HT1080 (cell line): ENCODE measurements around the gene GNA15. TPM values are rescaled to one million over a fixed set of nuclear protein-coding genes. Genes with fewer than 3 reads are reported as not detected.
"Not testable (repeated sequence)": the region's sequence is repeated elsewhere in the genome, so short reads cannot be mapped to it uniquely, and the experiment has no call there.

ENCODE experiments used
- DNase-seq: peaks from one replicate; pipeline ENCODE4 v3.0.0-alpha.2; 2015; ENCODE audit warnings: low read depth
- polyA plus RNA-seq, 2 experiments: library from polyadenylated mRNA; depleted of rRNA; stranded (reverse); fragments of >200 nt; gene quantifications; 2 replicates each; pipeline ENCODE4 v1.2.3, GENCODE V29; 2015
- total RNA-seq: library from RNA; depleted of rRNA; stranded (reverse); fragments of >200 nt; shearing (Covaris generic); gene quantifications from 2 replicates; pipeline ENCODE4 v1.2.3, GENCODE V29; 2014; rRNA removed

GNA15 gene, protein sequence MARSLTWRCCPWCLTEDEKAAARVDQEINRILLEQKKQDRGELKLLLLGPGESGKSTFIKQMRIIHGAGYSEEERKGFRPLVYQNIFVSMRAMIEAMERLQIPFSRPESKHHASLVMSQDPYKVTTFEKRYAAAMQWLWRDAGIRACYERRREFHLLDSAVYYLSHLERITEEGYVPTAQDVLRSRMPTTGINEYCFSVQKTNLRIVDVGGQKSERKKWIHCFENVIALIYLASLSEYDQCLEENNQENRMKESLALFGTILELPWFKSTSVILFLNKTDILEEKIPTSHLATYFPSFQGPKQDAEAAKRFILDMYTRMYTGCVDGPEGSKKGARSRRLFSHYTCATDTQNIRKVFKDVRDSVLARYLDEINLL
- total RNA-seq = 0.05 and 0.30 TPM in 2 replicates
- polyA plus RNA-seq (2015; cell fraction: cytosol; rRNA removed) = 0.06 and 0.24 TPM in 2 replicates
- polyA plus RNA-seq (2015; cell fraction: nucleus; rRNA removed) = 0.06 TPM in 1 of 2 replicates, not detected in the other

DNA sequence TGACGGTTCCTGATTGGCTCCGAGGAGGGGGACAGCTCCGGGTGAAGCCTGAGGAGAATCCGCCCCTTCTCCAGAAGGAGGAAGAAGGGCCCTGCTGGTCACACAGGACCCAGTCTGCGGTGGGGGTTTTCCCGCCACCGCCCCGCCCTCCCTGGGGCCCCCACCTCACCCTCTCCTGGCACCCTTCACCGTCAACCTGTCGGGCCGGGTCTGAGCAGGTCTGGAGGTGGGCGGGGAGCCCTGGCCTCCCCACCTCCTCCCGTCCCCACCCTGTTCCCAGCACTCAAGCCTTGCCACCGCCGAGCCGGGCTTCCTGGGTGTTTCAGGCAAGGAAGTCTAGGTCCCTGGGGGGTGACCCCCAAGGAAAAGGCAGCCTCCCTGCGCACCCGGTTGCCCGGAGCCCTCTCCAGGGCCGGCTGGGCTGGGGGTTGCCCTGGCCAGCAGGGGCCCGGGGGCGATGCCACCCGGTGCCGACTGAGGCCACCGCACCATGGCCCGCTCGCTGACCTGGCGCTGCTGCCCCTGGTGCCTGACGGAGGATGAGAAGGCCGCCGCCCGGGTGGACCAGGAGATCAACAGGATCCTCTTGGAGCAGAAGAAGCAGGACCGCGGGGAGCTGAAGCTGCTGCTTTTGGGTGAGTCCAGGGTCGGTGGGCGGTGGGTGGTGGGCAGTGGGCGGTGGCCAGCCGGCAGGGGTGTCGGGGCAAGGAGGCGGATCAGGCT is at the start of gene GNA15:
Gene GNA15, plus strand, starts transcription at position 73 of the 723 bp plus-strand sequence. Its CDS starts 418 bp downstream, at position 491.
- DNase-seq = no peak

DNA sequence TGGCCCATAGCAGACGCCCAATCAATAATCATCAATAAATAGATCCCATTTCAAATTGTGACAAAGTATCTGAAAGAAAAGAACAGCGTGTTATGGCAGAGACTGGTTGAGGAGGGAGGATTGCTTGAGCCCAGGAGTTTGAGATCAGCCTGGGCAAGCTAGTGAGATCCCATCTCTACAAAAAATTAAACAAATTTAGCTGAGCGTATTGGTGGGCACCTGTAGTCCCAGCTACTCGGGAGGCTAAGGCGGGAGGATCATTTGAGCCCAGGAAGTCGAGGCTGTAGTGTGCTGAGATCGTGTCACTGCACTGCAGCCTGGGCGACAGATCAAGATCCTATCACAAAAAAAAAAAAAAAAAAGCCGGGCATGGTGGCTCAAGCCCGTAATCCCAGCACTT is 48.1 kb upstream of the GNA15 start:
- DNase-seq = no peak

DNA sequence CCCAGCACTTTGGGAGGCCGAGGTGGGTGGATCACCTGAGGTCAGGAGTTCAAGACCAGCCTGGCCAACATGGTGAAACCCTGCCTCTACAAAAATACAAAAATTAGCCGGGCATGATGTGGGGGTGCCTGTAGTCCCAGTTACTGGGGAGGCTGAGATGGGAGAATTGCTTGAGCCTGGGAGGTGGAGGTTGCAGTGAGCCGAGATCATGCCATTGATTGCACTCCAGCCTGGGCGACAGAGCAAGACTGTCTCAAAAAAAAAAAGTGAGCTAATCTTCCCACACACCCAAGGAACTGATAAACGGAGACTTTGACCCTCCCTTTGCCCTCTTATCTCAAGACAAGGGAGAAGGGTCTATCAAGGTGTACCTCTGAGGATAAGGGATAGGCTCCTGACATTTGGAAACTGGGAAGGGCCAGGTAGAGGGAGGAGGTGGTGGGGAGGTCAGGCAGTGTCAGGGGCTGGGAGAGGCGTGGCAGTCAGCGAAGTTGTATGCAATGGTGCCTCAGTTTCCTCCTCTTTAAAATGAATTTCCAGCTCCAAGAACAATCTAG is 46.5 kb upstream of the GNA15 start:
- DNase-seq = not testable (repeated sequence)

DNA sequence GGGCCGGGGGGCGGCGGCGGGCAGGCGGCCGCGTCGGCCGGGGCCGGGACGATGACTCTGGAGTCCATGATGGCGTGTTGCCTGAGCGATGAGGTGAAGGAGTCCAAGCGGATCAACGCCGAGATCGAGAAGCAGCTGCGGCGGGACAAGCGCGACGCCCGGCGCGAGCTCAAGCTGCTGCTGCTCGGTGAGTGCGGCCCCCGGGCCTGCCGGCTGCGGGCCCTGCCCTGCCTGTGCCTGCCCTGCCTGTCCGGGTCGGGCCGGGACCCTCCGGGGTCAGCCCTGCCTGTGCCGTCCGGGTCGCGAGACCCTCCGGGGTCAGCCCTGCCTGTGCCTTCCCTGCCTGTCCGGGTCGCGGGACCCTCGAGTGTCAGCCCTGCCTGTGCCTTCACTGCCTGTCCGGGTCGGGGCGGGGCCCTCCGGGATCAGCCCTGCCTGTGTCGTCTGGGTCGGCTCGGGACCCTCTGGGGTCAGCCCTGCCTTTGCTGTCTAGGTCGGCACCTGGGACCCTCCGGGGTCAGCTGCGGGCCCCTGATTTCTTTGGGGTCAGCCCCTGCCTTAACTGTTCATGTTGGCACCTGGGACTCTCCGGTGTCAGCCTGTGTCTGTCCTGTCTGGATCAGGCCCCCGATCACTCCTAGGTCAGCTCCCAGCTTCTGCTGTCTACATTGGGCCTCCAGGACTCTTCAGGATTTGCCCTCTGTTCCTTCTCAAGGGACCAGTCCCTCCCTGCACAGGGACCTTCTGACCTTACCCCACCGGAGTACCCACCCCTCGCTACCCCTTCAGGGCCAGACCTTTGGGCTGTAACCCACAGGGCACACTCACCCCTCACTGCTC is 41.0 kb upstream of the GNA15 start:
- DNase-seq = no peak

DNA sequence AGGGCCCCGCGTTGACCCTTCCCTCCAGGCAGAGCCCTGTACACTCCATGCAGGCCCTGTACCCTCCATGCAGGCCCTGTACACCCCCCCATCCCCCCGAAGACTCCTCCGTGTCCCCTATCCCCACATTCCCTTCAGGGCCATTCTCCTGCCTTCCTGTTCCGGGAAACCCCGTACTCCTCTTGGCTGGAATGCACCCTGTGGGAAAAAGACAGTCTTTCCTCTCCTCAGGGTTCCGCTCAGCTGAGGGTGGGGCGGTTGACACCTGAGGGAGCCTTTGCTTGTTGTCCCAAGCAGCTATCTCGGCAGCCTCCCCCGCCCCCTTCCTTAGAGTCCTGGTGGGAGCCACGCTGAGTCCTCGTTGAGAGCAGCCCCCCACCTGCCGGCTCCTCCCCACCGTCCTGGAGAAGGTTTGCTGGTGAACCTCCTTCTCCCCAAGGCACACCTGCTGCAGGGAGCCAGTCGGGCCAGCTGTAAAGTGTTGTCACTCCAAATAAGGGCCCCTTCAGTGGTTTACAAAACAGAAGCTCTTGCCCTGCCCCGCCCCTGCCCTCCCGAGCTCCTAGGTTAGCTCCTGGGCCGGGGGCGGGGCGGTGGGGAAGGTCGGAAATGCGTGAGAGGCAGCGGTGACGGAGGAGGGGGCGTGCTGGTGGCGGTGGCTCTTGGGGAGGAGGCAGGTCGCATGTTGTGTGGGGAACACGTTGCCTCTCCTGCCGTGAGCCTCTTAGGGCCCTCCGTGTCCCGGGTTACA is 40.2 kb upstream of the GNA15 start:
- no peak for DNase-seq

DNA sequence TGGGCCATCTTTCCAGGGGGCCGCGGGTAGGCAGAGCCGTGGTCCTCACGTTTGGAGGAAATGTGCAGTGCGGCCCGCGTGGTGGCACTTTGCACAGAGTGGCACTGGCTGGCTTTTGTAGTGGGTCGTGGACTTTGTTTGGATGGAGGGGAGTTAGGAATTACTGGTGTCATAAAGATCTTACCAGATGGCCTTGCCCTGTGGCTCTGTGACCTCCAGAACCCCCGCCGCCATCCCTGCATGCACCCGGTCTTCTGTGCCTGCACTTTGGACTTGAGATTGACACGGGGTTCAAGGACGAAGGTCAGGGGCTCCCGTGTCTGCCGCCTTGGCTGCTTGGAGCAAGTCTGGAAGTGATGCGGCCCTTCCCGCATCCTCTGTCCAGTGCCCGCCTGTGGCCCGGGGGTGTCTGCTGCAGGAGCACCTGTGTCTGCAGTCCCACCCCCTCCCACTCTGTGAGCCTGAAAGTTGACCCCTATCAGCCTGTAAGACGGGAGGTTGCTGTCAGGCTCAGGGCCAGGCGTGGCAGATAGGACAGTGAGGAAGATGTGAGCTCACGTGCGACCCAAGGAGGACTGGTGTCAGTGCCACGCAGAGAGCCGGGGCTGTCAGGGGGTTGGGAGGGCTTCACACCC is 39.4 kb upstream of the GNA15 start:
- DNase-seq = no peak

DNA sequence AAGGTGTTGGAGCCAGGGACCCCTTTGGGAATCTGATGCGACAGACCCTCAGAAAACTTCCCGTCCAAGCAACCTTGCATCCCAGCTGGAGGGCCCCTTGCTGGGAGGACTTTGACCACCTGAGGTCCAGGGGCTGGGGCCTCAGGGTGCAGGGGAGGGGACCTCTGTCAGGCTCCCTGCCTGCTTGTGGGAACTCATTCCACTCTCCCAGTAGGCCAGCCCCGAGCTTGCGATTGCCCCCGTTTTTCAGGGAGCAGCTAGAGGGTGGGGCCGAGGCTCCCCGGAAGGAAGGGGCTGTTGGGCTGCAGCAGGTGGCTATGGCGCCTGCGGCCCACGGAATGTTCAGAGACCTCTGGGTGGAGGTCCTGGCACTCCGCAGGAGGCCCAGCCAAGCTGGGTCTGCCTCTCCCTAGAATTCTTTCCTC is 38.9 kb upstream of the GNA15 start:
- no peak for DNase-seq

DNA sequence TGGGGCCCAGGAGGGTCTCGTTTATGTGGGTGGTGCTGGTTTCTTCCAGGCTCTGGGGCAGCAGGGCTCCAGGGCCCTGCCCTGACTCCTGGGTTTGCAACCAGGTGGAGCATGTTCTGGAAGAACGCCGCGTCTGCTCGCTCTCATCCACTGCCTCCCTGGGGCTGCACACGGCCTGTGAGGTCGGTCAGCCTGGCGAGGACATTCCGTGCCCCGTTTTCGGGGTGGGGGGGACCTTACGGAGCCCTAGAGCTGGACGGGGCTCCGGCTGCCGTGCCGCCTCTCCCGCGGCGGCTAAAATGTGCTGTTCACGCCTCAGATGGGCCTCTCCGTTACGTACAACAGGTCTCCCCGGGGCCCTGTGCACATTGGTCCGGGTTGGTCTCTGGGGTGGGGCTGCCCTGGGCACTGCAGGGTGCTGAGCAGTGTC is 38.4 kb upstream of the GNA15 start:
- no peak for DNase-seq

DNA sequence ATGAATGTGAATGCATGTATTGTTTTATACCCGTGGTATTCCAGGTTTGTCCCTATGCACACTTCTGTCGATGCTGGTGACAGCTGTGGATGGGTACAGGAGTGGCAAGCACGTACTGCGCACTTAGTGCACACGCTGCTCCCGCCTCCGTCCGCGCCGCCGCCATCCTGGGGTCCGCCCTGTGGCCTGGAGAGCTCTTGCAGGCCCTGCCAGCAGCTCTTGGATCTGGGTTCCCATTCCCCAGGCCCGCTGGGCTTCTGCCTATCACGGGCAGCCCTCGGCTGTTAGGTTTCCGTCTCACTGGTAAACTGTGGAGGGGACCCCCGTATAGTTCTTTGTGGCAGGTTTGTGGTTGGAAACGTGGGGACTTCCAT is 37.7 kb upstream of the GNA15 start:
- DNase-seq = no peak

DNA sequence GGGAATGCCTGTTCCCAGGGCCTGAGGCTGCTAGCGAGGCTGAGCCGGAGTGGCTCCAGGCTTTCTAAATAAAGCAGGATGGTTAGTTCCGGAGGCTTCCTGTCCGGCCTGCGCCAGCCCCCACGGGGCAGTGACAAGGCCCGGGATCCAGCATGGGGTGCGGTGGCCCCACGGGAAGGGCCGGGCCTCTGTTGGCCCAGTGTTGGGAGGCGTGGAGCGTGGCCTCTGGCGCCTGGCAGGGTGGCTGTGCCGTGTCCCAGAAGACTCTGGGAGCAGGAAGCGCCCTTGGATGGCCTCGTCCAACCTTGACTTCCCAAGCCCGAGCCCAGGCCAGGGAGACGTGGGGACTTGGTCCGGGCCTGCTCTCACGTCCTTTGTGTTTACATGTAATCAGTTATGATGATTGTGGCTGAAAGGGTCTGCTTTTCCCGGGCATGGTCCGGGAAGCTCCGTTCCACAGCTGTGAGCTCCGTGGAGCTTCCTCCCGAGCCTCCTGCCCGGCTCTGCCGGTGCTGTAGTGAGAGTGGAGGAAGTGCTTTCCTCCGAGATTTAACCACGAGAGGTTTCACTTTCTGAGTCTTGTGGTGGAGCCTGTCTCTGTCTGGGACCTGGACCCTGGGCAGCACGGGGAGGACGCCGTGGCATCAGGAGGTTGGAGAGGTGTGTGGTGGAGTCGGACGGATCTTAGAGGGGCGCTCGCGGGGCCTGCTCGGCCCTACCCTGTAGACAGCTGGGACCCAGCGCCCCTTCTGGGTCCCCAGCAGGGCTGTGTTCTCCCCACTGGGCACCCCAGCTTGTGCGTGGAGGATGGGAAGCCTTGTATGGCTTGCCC is 37.1 kb upstream of the GNA15 start:
- DNase-seq = no peak

DNA sequence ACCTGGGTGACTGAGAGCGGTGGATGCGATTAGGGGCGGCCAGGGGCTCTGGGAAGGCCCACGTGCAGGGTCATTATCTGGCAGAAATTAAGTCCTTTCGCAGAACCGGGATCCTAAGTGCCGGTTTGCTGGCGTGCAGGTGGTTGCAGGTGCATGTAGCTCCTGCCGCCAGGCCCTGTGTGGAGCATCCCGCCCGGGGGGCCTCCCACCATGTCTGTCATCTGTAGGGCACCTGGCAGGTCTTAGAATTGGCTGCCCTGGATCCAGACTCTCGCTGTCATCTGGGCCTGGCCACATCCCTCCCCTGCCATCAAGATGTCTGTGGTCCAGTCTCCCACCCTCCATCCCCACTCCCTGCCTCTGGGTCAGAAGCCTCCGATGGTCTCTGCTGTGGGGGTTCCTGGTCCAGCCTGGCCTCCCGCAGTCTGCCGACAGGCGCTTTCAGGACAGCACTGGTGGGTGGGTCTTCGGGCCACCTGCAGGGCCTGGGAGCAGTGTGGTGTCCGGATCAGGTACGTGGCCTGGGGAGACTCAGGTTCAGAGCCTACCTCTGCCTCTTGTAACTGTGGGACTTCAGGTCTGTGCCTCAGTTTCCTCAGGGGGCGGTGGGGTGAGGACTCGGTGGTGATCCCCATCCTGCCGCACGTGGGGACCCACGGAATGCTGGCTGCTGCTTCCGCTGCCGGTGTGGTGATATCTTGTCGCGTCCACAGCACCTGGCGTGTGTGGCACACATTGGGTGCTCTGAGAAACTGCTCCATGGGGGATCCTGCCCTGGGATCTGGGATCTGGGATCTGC is 36.3 kb upstream of the GNA15 start:
- DNase-seq = no peak

DNA sequence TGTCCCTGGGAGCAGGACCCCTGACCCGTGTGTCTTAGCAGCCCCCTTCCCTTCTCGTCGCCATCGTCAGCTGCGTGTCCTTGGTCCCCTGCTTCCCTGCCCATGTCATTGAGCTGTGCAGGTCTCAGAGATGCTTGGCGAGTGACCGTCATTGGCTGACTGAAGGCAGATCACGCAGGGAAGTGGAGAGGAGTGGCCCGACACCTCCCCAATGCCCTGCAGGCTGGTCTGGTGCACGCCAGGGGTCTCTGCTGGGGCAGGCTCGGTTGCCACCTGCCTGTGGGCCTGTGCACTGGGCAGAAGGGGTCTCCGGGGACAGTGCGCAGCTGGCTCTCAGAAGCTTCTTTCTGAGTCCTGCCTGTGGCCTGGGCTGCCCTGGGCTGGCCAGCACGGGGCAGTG is 35.5 kb upstream of the GNA15 start:
- DNase-seq = no peak

DNA sequence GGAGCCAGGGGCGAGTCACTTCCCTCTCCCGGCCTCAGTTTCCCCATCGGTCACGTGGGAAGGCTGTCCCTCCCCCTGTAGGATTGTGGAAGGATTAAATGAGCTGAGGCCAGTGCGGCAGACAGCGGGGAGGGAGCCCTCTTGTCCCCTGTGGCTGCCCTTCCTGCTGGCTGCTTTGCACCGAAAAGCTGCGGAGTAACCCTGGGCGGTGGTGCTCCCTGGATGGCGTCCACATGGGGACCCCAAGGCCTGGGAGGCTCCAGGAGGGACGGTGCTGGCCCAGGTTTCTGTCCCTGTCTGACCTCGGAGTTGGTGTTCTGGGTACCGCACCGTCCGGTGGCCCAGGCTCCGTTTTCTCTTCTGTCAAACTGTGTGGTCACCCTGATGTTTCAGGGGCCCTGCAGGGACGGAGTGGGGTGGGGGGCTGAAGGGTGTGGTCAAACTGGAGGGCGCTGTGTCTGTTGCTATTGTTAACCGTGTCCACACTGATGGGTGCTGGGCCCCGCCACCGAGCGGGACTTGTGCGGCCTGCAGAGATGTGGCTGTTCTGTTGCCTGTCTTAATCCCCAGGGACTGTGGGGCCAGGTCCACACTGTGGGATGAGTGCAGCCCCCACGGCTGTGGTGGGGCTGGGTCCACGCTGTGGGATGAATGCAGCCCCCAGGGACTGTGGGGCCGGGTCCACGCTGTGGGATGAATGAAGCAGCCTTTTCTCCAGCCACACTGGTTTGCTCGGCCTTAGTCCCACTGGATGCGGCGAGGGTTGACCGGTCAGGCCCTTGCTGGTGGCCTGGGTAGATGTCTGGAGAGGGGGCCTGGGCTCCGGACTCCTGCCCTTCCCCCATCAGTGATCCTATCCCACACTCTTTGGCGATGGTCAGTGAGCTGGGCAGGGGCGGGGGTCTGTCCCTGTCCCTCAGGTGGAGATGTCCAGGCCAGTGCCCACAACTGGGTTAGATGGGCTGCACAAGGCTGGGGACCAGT is 34.8 kb upstream of the GNA15 start:
- DNase-seq = no peak

DNA sequence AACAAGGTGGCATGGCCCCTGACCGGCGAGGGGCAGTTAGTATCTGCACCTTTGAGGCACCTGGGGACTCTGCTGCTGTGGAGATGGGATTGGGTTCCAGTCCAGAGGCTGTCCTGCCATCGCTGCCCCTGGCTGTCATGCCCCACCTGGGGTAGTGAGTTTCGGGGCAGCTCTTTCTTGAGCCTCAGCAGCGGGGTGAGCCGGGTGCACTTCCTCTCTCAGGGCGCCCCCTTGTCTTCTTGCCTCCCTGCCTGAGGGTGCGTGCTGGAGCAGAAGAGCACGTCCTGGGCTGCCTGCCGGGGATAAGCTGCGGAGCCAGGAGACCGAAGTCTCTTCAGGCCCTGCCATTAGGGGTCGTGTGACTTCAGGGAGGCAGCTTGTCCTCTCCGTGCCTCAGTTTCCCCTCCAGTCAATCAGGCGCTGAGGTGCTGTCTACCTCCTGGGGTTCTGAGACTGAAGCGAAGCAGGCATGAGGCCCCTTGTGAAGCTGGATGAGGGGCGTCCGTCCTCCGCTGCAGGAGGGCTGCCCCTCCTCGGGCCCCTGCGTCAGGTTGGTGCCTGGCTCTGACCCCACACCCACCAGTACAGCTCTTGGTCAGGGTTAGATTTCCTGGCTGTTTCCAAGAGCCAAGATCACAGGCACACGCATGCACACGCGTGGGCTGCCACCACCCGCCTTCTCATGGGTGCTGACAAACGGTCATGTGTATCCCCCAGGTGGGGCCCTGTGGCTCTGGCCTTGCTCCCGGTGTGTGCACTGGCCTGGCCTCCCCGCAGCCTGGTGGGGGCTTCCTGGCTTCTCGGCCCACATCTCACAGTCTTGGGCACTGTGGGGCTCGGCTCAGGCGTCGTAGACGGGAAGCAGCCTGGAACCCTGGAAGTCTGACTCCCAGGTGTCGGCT is 33.3 kb upstream of the GNA15 start:
- DNase-seq = no peak

DNA sequence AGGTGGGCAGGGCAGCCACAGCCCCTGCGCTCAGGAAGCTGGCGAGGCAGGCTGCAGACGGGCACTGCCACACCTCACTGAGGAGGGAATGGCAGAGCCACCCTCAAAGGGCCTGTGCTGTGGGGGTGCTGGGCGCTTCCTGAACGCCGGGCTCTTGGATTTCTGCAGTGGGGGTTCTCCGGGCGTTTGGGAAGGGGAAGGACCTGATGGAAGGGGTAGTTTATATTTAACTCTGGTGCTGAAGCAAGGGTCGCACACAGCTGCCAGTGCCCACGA is 31.2 kb upstream of the GNA15 start:
- no peak for DNase-seq
